ENCODE data around the gene TRANK1.

- TF ChIP-seq, protein P1, sequence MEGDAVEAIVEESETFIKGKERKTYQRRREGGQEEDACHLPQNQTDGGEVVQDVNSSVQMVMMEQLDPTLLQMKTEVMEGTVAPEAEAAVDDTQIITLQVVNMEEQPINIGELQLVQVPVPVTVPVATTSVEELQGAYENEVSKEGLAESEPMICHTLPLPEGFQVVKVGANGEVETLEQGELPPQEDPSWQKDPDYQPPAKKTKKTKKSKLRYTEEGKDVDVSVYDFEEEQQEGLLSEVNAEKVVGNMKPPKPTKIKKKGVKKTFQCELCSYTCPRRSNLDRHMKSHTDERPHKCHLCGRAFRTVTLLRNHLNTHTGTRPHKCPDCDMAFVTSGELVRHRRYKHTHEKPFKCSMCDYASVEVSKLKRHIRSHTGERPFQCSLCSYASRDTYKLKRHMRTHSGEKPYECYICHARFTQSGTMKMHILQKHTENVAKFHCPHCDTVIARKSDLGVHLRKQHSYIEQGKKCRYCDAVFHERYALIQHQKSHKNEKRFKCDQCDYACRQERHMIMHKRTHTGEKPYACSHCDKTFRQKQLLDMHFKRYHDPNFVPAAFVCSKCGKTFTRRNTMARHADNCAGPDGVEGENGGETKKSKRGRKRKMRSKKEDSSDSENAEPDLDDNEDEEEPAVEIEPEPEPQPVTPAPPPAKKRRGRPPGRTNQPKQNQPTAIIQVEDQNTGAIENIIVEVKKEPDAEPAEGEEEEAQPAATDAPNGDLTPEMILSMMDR (IDR thresholded peaks at IDR 0.05; ENCODE audit: low read depth, low read length, poor library complexity, severe bottlenecking) = no peak
- no peak for TF ChIP-seq EZH2phosphoT487 (IDR thresholded peaks at IDR 0.05; ENCODE audit: borderline replicate concordance, low read length)
These were observed 112.4 kb downstream of the TRANK1 start for GRCh38 chr3:36832406-36832805.
